Keratinocyte (primary cell): ENCODE results near the gene SLC35E3. TPM values are rescaled to one million over a fixed set of nuclear protein-coding genes. Genes with fewer than 3 reads are reported as not detected.
"Not testable (repeated sequence)": the region's sequence is repeated elsewhere in the genome, so short reads cannot be mapped to it uniquely, and the experiment has no call there.

ENCODE experiments used
- DNase-seq: peaks from one replicate; pipeline ENCODE4 v3.0.0-alpha.2; 2011; ENCODE audit warnings: low read depth, missing footprints, low spot score
- FAIRE-seq: peaks from 2 replicates; lab custom pipeline; 2011; peaks lifted over from hg19 to GRCh38; lab: Jason Lieb, UNC
- H2AFZ ChIP-seq: 2 replicates; pipeline ENCODE4 v1.6.0; 2012; ENCODE audit warnings: low read length, control low read depth, inconsistent platforms; ENCODE audit not compliant: control insufficient read depth
- H3K27ac ChIP-seq: 2 replicates; pipeline ENCODE4 v1.5.1; 2011; ENCODE audit warnings: low read length; ENCODE audit not compliant: control insufficient read depth, insufficient read depth
- H3K27me3 ChIP-seq: 3 replicates; pipeline ENCODE4 v1.6.0; 2011; ENCODE audit warnings: low read length; ENCODE audit not compliant: control insufficient read depth, insufficient read depth; ENCODE audit errors: extremely low read depth
- H3K36me3 ChIP-seq, 2 experiments: 2 replicates in 1 of 2; 3 replicates in 1 of 2; pipeline ENCODE4 v1.5.1; 2011; ENCODE audit warnings: low read length in 2 of 2, mild to moderate bottlenecking in 1 of 2; ENCODE audit not compliant: control insufficient read depth in 2 of 2, insufficient read depth in 2 of 2; ENCODE audit errors: extremely low read depth in 1 of 2
- H3K4me1 ChIP-seq: 3 replicates; pipeline ENCODE4 v1.5.1; 2011; ENCODE audit warnings: low read length; ENCODE audit not compliant: control insufficient read depth, insufficient read depth; ENCODE audit errors: extremely low read depth
- H3K4me2 ChIP-seq: 3 replicates; pipeline ENCODE4 v1.6.0; 2011; ENCODE audit warnings: low read depth, low read length; ENCODE audit not compliant: control insufficient read depth, insufficient read depth; ENCODE audit errors: extremely low read depth
- H3K4me3 ChIP-seq, 3 experiments: fragments of 200-600 bp in 1 of 3; sonication (generic) in 1 of 3; 2 replicates in 2 of 3; 3 replicates in 1 of 3; pipeline ENCODE4 v1.5.1; 2011 to 2016; ENCODE audit warnings: low read length in 3 of 3, mild to moderate bottlenecking in 3 of 3, control low read depth in 2 of 3, inconsistent platforms in 1 of 3, low read depth in 1 of 3, mixed read lengths in 1 of 3, mixed run types in 1 of 3, moderate library complexity in 1 of 3; ENCODE audit not compliant: control insufficient read depth in 2 of 3, insufficient read depth in 2 of 3; ENCODE audit errors: extremely low read depth in 1 of 3
- H3K79me2 ChIP-seq: 2 replicates; pipeline ENCODE4 v1.6.0; 2012; ENCODE audit warnings: low read length; ENCODE audit not compliant: control insufficient read depth, insufficient read depth
- H3K9ac ChIP-seq: 3 replicates; pipeline ENCODE4 v1.6.0; 2011; ENCODE audit warnings: low read length; ENCODE audit not compliant: control insufficient read depth, insufficient read depth; ENCODE audit errors: extremely low read depth
- H3K9me1 ChIP-seq: 3 replicates; pipeline ENCODE4 v1.6.0; 2011; ENCODE audit warnings: low read length; ENCODE audit not compliant: control insufficient read depth, insufficient read depth; ENCODE audit errors: extremely low read depth
- H3K9me3 ChIP-seq: 2 replicates; pipeline ENCODE4 v1.5.1; 2012; ENCODE audit warnings: low read depth, low read length; ENCODE audit not compliant: control insufficient read depth
- H4K20me1 ChIP-seq: 3 replicates; pipeline ENCODE4 v1.6.0; 2011; ENCODE audit warnings: low read length; ENCODE audit not compliant: control insufficient read depth, insufficient read depth; ENCODE audit errors: extremely low read depth
- CTCF ChIP-seq, 3 experiments: IDR thresholded peaks in 1 of 3; conservative IDR thresholded peaks in 1 of 3; optimal IDR thresholded peaks in 1 of 3; 2 replicates in 2 of 3; 3 replicates in 1 of 3; pipeline versions ENCODE3 to v1.5.1; 2011; ENCODE audit warnings: low read length in 3 of 3, mild to moderate bottlenecking in 3 of 3, moderate library complexity in 2 of 3, control low read depth in 1 of 3, inconsistent platforms in 1 of 3; ENCODE audit not compliant: insufficient read depth in 2 of 3; ENCODE audit errors: extremely low read depth in 1 of 3
- EZH2 ChIP-seq: IDR thresholded peaks from one replicate; pipeline ENCODE4 v1.6.1; 2012; ENCODE audit warnings: inconsistent platforms, mild to moderate bottlenecking, low read length, moderate library complexity
- dilution Hi-C: fragments of 300-500 bp; cut with MboI; formaldehyde crosslinking; loops from one replicate; pipeline ENCODE4 v1.7.0; 2020; ENCODE audit warnings: low sequenced_read_pairs; ENCODE audit not compliant: extremely low pct_ligation_motif_present
- polyA plus RNA-seq, 5 experiments: library from polyadenylated mRNA; depleted of rRNA in 3 of 5; stranded (reverse) in 3 of 5; stranded (forward) in 1 of 5; unstranded in 1 of 5; fragments of >200 nt; gene quantifications; 1 replicate in 1 of 5; 2 replicates in 3 of 5; 3 replicates in 1 of 5; pipeline versions ENCODE4 v1.2.1 to v1.2.3, GENCODE V29; 2011 to 2012; ENCODE audit warnings: missing spikeins in 2 of 5, low read depth in 1 of 5, low replicate concordance in 1 of 5

SLC35E3 gene
- polyA plus RNA-seq, 1 donor (not counting 4 experiments of a cell fraction or from before 2014, with no cell fraction given): 9.9 TPM

- Histone ChIP-seq H3K9me3 (no peaks in the 10 kb centered on the region), H3K79me2 (peaks cover 52% of the 10 kb centered on the region), H3K9ac (peak overlapping the region; percentile 99), H3K27me3 (no peaks in the 10 kb centered on the region), H3K9me1 (no peaks in the 10 kb centered on the region), H3K4me1 (peaks cover 11% of the 10 kb centered on the region), H3K4me3 (peak overlapping the region; percentile 67 to 96 (median 84)), H3K36me3 (peaks cover 3 to 6% of the 10 kb centered on the region in 2 experiments), H3K4me2 (peak overlapping the region; percentile 66), H3K27ac (peak overlapping the region; percentile 96), H4K20me1 (no peaks in the 10 kb centered on the region), H2AFZ (no peak overlapping the region)
- DNase-seq (no peak), FAIRE-seq (no peak)
- TF ChIP-seq EZH2 (no peak), CTCF (optimal IDR thresholded peaks at IDR 0.05 in 1 of 3, IDR thresholded peaks at IDR 0.05 in 1 of 3, conservative IDR thresholded peaks at IDR 0.05 in 1 of 3; ENCODE audit: extremely low read depth in 1 of 3, insufficient read depth in 2 of 3, low read length in 3 of 3) (no peak)
- dilution Hi-C loops: no loop called here
Observed at GRCh38 chr12:68809190-68810026, 63.4 kb downstream of the SLC35E3 start.

GRCh38 chr12:68810027-68810389 is 64.0 kb downstream of the SLC35E3 start:
- H3K4me2 ChIP-seq, H3K27ac ChIP-seq, H3K27me3 ChIP-seq, FAIRE-seq, H3K9me1 ChIP-seq, H3K9ac ChIP-seq, H3K36me3 ChIP-seq, dilution Hi-C loops, H2AFZ ChIP-seq, H4K20me1 ChIP-seq, DNase-seq, H3K9me3 ChIP-seq: not testable (repeated sequence)
- peaks cover 58% of the 10 kb centered on the region for H3K79me2 ChIP-seq
- peak overlapping the region in 2 of 3 experiments; percentile 67 to 96 for H3K4me3 ChIP-seq
- peaks cover 11% of the 10 kb centered on the region for H3K4me1 ChIP-seq

- H4K20me1 ChIP-seq, H3K9me1 ChIP-seq, H3K4me2 ChIP-seq, H3K27ac ChIP-seq, FAIRE-seq, H3K4me3 ChIP-seq, H3K9ac ChIP-seq, H2AFZ ChIP-seq, dilution Hi-C loops, H3K9me3 ChIP-seq, H3K36me3 ChIP-seq, H3K27me3 ChIP-seq, DNase-seq, H3K4me1 ChIP-seq: not testable (repeated sequence)
- peaks cover 66% of the 10 kb centered on the region for H3K79me2 ChIP-seq
Observed at GRCh38 chr12:68811573-68811972, 65.6 kb downstream of the SLC35E3 start.
